ENCODE measurements around the gene GTSE1.

GRCh38 chr22:46299101-46299500 is 2.4 kb downstream of the GTSE1 start:
- TF ChIP-seq EZH2 (IDR thresholded peaks at IDR 0.05; ENCODE audit: low read depth) (no peak), CTCF (conservative IDR thresholded peaks at IDR 0.05) (no peak)
